Hematopoietic multipotent progenitor cell treated with erythropoietin and hydrocortisone succinate and interleukin-3 and kit ligand, for 4 days (in vitro differentiated cells): ENCODE results near the gene SBNO1.

ENCODE experiments used
- DNase-seq: peaks from one replicate; pipeline ENCODE4 v3.0.0-alpha.2; 2015

The SBNO1 gene

DNA sequence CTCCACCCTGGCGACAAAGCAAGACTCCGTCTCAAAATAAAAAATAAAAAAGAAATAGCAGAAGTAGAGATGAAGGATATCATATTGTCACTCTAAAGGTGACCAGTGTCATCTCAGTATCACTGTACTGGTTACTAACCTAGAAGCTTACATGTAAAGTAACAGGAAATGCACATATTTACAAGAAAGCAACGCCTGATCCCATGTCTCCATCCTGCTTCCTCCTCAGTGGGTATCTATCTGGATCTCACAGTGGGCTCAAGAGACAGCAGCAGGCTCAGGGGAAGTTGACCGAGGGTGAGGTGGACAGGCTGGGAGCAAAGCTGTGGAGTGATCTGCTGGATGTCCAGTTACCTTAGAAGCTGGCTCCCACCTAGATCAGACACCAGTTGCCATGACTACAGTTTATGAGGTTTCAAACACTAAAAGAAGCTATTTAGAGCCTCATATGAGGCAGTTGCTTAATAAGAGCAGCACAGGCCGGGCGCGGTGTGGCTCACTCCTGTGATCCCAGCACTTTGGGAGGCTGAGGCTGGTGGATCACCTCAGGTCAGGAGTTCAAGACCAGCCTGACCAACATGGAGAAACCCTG, 120.9 kb downstream of the SBNO1 start:
- no peak for DNase-seq

DNA sequence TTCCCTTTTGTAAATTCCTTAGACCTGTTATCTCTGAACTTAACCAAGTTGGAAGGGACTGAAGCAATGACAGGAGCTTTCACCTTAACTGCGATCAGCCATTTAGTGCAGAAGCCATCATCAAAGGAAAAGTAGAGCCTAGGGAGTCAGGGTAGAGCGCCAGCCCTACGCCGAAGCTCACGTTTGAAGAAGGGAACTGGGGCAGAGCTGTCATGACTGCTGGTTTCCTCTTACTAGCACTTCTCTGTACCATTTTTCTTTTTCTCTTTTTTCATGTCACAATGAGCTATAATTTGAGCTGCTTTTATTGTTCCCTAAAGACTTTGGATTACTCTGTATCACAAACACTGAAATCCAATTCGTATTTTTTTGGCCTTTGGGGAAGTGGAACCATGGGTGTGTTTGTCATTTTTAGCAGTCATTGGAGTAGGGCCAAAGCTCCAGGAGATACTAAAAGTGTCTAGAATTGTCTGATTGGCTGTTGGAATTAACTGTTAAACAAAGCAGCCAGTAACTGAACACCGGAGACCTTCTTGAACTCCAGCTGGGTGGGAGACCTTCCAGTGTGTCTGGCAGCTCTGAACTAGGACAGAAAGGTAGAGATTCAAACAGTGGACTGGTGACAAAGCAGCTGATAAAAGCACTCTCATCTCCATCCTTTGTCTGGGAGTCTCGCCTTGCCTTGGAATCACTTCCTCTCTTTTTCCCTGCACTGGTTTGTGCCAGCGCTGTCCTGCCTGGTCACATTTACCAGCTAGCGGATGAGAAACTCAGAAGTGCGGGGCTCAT, 122.3 kb downstream of the SBNO1 start:
- peak; percentile 68 for DNase-seq
